Astrocyte of the spinal cord (primary cell): Measurements from ENCODE around the gene PROB1.

Source experiments
- DNase-seq: peaks from one replicate; pipeline ENCODE4 v3.0.0; 2011; ENCODE audit warnings: low read depth, low spot score
- H3K4me3 ChIP-seq: 2 replicates; pipeline ENCODE4 v1.5.1; 2011; ENCODE audit warnings: low read depth, mild to moderate bottlenecking, low read length, moderate library complexity
- CTCF ChIP-seq: IDR thresholded peaks from 2 replicates; pipeline ENCODE4 v1.5.1; 2012; ENCODE audit warnings: low read depth, mild to moderate bottlenecking, low read length, inconsistent platforms
- in situ Hi-C: cut with HindIII; loops from 2 replicates; pipeline ENCODE4 v1.10.0; 2017; ENCODE audit warnings: low sequenced_read_pairs

The PROB1 gene

GRCh38 chr5:139418793-139419192 lies 23.9 kb upstream of the PROB1 start:
- H3K4me3 ChIP-seq: no peak overlapping the region
- DNase-seq: no peak
- no peak for TF ChIP-seq CTCF
- in situ Hi-C loops: loop anchor here (25.0 kb wide), 1 partner anchor 94 kb away; no protein-coding TSS in a partner anchor

- in situ Hi-C loops: loop anchor here (25.0 kb wide), 1 partner anchor 95 kb away; no protein-coding TSS in a partner anchor
- TF ChIP-seq CTCF: no peak
- DNase-seq: peak; percentile 60
- H3K4me3 ChIP-seq: no peak overlapping the region
Observed at GRCh38 chr5:139417214-139417613, 22.3 kb upstream of the PROB1 start.

GRCh38 chr5:139416651-139417050 lies 21.7 kb upstream of the PROB1 start:
- no peak overlapping the region for H3K4me3 ChIP-seq
- in situ Hi-C loops: loop anchor here (25.0 kb wide), 1 partner anchor 96 kb away; no protein-coding TSS in a partner anchor
- no peak for DNase-seq
- no peak for TF ChIP-seq CTCF

- H3K4me3 ChIP-seq: no peak overlapping the region
- TF ChIP-seq CTCF: no peak
- in situ Hi-C loops: loop anchor here (25.0 kb wide), 1 partner anchor 96 kb away; no protein-coding TSS in a partner anchor
- no peak for DNase-seq
Observed at GRCh38 chr5:139415869-139416268, 21.0 kb upstream of the PROB1 start.

- in situ Hi-C loops: loop anchor here (25.0 kb wide), 1 partner anchor 97 kb away; no protein-coding TSS in a partner anchor
- H3K4me3 ChIP-seq: no peak overlapping the region
- TF ChIP-seq CTCF: no peak
- no peak for DNase-seq
Observed at GRCh38 chr5:139415221-139415861, 20.4 kb upstream of the PROB1 start.

- no peak for TF ChIP-seq CTCF
- DNase-seq: no peak
- no peak overlapping the region for H3K4me3 ChIP-seq
- in situ Hi-C loops: loop anchor here (25.0 kb wide), 1 partner anchor 98 kb away; no protein-coding TSS in a partner anchor
Observed at GRCh38 chr5:139414581-139415130, 19.8 kb upstream of the PROB1 start.
